H7 (cell line): ENCODE results near the gene TMC2. TPM values are rescaled to one million over a fixed set of nuclear protein-coding genes. Genes with fewer than 3 reads are reported as not detected.
A peak's percentile ranks its signal among the peaks of the same experiment; 100 is the strongest.

Experiments used
- DNase-seq: peaks from one replicate; pipeline ENCODE4 v3.0.0; 2012
- H3K27me3 ChIP-seq: 2 replicates; pipeline ENCODE4 v1.6.0; 2011; ENCODE audit warnings: mild to moderate bottlenecking, low read length; ENCODE audit not compliant: control insufficient read depth, insufficient read depth
- H3K36me3 ChIP-seq: replicated peaks from 2 replicates; pipeline ENCODE4 v1.5.1; 2011; ENCODE audit warnings: low read length; ENCODE audit not compliant: control insufficient read depth, insufficient read depth
- H3K4me3 ChIP-seq: 2 replicates; pipeline ENCODE4 v1.5.1; 2011; ENCODE audit warnings: low read depth, mild to moderate bottlenecking, control low read depth, low read length, moderate library complexity; ENCODE audit not compliant: insufficient read depth
- total RNA-seq: library from RNA; depleted of rRNA; stranded (reverse); fragments of >200 nt; shearing (Covaris generic); gene quantifications from 2 replicates; pipeline ENCODE4 v1.2.3, GENCODE V29; 2014

The TMC2 gene
- total RNA-seq, 1 experiment from 2014 or later: not detected

DNA sequence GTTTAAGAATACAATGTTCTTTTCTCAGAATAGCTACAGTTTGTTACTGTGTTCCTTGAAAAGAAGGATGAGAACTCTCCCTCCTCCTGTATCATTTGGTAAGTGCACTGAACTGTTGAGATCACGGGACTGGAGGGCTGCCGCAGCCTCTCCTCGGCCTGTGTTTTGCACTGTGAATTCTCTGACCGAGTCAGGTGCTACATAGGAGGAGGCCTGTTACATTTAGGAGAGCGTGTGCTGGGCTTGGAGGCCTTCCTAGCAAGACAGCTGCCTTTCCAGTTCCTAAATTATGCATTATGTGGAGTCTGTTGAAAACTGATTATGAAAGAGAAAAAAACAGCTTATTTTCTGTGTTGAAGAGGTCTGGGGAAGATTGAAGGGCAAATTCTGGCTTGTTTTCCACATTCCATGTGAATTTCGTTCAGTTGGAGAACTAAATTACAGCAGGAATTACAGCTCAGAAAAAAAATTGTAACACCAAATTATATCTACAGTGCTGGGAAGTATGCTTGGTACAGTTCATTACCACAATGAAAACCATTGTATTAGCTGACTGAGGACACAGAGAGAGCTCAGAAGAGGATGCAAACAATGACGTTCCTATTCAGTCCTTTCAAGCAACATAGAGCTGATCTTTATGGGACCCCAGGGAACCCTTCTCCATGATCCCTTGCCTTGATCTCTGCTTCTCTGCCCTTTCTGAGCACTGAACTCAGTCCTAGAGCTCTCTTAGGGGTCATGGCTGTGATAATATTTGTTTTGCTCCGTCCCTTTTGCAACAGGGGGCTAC is 2.8 kb downstream of the TMC2 start:
- no peak for DNase-seq
- H3K4me3 ChIP-seq: no peak overlapping the region
- peaks cover 2% of the 10 kb centered on the region; the same call in 1 of the 2 replicates for H3K27me3 ChIP-seq
- H3K36me3 ChIP-seq: no peaks in the 10 kb centered on the region

DNA sequence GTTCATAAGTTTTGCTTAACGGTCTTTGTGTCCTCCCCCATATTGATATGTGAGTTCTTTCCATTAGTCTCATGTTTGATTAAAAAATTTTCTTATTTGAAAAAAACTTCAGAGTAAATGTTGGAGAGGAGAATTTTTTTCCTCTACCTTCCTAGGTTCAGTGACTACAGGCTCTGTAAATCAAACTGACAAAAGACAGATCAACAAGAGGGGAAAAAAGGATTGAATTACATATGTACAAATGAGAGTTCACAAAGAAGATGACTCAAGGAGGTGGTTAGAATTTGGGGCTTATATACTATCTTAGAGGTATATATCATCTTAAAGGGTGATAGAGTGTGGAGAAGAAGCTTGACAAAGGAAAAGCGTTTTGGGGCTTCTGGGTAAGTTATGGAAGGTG is 5.6 kb downstream of the TMC2 start:
- no peak for DNase-seq
- H3K36me3 ChIP-seq: no peaks in the 10 kb centered on the region
- H3K27me3 ChIP-seq: no peaks in the 10 kb centered on the region

DNA sequence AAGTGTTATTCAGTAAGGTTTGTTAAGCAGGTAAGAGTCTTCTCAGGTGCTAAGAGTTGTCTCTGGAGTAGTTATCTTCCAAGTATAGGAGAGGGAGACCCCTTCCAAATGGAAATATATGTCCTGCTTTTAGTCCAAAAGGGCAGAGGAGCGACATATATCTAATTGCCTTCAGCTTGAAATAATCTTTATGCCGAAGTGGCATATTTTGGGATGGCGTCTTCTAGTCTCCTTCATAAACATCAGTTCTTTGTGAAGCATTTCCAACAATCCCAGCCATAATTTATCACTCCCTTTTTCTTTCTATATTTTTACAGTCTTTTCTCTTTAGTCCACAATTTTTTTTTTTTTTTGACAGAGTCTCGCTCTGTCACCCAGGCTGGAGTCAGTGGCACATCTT is 6.0 kb downstream of the TMC2 start:
- H3K4me3 ChIP-seq: no peak overlapping the region
- H3K27me3 ChIP-seq: no peaks in the 10 kb centered on the region
- DNase-seq: no peak
- no peaks in the 10 kb centered on the region for H3K36me3 ChIP-seq

More for the DNA sequence above, 5.6 kb downstream of the TMC2 start:
- H3K4me3 ChIP-seq: no peak overlapping the region

DNA sequence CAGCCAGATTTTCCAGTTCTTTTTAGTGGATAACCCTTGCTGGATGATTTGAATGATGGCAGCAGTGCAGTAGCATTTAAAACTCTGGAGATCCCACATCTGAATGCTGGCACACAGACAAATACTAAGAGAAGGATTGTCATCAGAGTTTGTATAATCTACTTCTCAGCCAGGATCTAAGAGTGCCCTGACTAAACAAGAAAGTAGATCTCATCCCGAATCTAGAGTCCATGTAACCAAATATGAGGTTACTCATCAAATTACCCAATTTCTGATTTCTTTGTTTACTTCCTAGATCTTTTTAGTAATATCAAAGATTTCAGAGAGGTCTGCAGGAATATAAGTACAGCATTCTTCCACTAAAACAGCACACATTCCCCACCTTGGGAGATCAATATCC is 7.8 kb downstream of the TMC2 start:
- Histone ChIP-seq H3K4me3 (no peak overlapping the region), H3K36me3 (no peaks in the 10 kb centered on the region), H3K27me3 (no peaks in the 10 kb centered on the region)
- no peak for DNase-seq

DNA sequence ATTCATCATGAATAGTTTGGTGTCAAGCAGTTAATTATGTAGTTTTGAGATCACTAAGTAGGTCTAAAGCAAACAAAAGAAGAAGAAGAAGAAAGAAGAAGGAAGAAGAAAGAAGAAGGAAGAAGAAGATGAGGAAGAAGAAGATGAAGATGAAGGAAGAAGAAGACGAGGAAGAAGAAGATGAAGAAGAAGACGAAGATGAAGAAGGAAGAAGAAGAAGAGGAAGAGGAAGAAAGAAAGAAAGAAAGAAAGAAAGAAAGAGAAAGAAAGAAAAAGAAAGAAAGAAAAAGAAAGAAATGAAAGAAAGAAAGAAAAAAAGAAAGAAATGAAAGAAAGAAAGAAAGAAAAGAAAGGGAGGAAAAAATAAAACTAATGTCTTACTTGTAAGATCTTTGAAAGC is 9.2 kb downstream of the TMC2 start:
- no peaks in the 10 kb centered on the region for H3K27me3 ChIP-seq
- DNase-seq: no peak
- no peaks in the 10 kb centered on the region for H3K36me3 ChIP-seq
- no peak overlapping the region for H3K4me3 ChIP-seq

DNA sequence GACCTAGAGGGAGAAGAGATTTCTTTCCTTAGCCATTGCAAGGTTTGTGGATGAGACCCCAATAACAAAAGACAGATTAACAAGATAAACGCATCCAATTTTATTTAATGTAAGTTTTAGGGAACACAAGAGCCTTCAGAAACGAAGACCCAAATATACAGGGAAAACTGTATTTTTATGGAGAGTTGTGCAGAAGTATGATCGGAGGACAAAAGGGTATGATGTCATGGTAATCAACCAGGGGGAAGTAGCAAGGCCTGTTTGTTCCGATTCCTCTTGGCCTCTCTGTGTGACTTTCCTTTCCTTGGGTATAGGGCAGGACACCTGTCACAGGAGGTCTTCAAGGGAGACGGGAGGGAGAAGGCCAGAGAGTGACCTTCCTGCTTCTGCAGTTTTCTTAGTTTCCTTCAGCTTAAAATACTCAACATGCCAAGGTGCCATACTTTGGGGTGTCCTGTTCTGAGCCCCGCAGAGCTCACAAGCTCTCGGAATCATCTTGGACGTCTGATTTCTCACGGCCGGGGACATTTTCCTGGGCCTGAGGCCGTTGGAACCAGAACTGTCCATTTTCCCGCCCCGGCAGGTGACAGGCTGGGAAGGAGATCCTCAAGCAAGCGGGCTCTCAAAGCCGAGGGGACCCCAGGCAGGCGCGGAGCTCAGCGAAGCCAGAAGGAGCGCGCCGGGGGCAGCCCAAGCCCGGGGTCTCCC is 21.7 kb downstream of the TMC2 start:
- Histone ChIP-seq H3K36me3 (no peaks in the 10 kb centered on the region), H3K4me3 (peak overlapping the region; percentile 50), H3K27me3 (peaks cover 48% of the 10 kb centered on the region)
- DNase-seq: no peak

DNA sequence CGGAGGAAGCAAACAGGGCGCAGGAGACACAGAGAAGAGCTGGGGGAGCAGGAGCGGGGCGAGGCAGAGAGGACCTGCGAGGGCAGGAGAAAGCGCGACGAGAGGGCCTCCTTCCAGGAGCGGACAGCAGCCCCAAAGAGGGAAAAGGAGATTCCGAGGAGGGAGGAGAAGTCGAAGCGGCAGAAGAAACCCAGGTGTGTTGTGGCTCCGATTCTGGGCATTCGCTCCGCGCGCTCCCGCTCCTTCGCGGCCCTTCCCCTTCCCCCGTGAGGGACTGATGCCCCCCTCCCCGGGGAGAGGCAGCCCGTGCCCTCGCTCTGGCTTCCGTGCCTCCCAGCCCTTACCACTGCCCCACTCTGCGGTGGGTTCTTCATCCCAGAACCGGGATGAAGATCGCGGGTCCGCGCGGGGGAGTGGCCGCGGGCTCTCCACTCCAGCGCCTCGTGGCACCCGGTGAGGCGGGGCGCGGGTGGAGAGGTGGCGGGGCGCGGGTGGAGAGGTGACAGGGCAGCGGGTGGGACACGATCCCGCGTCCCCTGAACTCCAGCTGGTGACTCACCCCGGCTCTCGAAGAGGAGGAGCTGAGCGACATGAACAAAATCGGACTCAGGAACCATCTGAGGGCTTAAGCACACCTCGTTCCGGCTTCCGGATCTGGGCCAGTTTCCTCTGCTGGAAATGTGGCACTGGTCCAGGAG is 22.4 kb downstream of the TMC2 start:
- H3K4me3 ChIP-seq: peak overlapping the region; percentile 50
- H3K27me3 ChIP-seq: peaks cover 48% of the 10 kb centered on the region
- no peaks in the 10 kb centered on the region for H3K36me3 ChIP-seq
- peak; percentile 82 for DNase-seq

DNA sequence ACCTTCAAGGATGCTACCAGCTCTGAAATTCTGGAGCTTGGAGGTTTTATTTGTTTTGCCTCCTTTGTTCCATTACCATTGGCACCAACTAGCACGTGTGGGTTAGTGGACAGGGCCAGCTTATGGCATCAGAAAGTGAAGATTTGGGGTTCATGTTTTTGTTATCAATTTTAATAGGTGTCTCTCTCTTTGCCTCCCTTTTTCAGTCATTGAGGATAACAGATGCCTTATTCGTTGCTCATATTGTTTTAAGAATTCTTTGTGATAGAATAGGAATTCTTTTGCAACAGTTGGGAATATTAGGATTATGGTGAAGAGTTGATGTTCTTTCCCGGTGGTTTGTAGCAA is 22.9 kb downstream of the TMC2 start:
- no peak for DNase-seq
- H3K4me3 ChIP-seq: peak overlapping the region; percentile 50; the same call in 1 of the 2 replicates

DNA sequence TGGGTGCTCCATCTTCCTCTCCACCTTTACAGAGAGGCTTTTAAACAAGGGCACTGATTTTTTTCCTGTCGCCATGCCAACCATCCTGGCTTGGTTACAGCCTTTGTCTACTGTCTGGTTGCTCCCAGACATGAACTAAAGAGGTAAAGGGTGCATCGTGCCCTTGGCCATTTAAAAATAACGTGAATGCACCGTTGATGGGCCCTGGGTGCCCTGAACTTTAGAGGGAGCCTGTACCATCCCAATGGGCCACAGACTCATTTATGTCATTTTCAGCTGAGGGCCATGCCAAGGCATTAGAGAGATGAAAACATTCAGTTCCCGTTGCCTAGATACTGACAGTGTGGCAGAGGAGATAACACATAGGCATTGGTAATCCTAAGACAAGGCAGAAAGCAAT is 23.3 kb downstream of the TMC2 start:
- peaks cover 48% of the 10 kb centered on the region for H3K27me3 ChIP-seq
- peak; percentile 23 for DNase-seq
- no peaks in the 10 kb centered on the region for H3K36me3 ChIP-seq
- no peak overlapping the region for H3K4me3 ChIP-seq

More for the DNA sequence above, 22.9 kb downstream of the TMC2 start:
- Histone ChIP-seq H3K27me3 (peaks cover 48% of the 10 kb centered on the region), H3K36me3 (no peaks in the 10 kb centered on the region)

DNA sequence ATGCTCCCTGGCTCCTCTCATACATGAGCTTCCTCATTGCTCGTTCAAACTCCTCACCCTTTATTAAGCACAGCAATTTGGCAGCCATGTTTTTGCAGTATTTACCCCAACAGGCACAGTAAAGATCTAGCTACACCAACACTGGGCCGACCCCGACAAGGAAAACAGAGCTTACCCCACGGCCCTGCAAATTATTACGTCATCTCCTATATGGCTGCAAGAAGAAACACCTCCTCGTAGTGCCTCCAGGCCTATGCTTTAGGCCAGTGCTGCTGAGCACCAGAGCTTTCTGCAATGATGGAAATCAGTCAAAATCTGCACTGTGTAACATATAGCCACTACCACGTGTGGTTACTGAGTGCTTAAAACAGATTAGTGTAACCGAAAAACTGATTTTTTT is 26.7 kb downstream of the TMC2 start:
- Histone ChIP-seq H3K4me3 (no peak overlapping the region), H3K27me3 (peaks cover 34% of the 10 kb centered on the region), H3K36me3 (no peaks in the 10 kb centered on the region)
- no peak for DNase-seq

DNA sequence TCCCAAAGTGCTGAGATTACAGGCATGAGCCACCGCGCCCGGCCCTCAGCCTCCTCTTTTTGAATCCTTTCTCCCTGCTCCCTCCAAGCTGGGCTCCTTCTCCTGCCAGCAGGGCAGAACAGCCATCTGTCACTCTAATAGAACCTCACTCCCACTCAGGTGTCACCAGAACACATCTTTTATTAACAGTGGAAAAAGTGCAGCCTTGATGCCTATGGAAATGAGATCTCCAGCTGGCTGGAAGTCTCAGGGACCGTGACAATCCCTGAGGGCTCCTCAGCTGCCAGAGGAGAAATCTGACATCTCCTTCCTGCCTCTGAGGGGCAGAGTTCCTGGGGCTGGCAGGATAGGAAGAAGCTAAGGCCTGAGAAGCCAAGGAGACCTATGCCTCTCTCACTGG is 28.0 kb downstream of the TMC2 start:
- Histone ChIP-seq H3K36me3 (no peaks in the 10 kb centered on the region), H3K4me3 (no peak overlapping the region), H3K27me3 (peaks cover 21% of the 10 kb centered on the region)
- DNase-seq: no peak

DNA sequence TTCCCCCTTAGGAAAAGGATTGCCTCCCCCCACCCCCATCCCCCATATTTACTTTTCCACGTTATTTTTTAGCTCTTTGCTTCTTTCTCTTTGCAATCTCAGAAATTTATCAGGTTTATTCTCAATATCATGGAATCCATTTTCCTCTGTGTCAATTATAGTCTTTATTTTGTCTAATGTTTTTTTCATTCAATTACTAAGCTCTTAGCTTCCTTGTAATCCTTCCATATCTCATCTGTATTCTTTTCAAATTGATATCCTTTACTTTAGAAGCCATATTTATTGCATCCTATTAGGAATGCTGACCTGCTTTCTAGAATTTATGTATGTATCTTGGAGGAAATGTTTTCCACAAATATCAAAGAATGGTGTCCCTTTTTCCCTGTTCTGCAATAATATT is 39.3 kb downstream of the TMC2 start:
- DNase-seq: no peak
- Histone ChIP-seq H3K4me3 (no peak overlapping the region), H3K36me3 (no peaks in the 10 kb centered on the region), H3K27me3 (no peaks in the 10 kb centered on the region)

DNA sequence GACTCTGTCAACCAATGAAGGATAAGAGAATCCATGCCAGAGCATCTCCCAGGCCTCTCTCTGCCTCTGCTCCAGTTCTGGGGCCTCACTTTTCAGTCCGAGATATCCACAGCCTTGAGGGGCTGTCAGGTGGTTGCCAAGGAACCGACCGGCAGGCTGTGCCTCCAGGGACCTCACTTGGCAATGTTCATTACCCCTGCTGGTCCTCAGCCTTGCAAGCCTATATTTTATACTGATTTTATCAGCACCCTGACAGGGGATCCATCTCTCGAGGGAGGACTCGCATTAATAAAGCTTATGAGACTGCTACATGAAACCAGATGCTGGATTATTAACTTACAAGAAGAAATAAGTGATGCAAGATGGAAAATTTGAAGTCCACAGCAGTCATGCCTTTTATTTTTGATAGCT is 39.9 kb downstream of the TMC2 start:
- Histone ChIP-seq H3K27me3 (no peaks in the 10 kb centered on the region), H3K4me3 (no peak overlapping the region), H3K36me3 (no peaks in the 10 kb centered on the region)
- DNase-seq: no peak

DNA sequence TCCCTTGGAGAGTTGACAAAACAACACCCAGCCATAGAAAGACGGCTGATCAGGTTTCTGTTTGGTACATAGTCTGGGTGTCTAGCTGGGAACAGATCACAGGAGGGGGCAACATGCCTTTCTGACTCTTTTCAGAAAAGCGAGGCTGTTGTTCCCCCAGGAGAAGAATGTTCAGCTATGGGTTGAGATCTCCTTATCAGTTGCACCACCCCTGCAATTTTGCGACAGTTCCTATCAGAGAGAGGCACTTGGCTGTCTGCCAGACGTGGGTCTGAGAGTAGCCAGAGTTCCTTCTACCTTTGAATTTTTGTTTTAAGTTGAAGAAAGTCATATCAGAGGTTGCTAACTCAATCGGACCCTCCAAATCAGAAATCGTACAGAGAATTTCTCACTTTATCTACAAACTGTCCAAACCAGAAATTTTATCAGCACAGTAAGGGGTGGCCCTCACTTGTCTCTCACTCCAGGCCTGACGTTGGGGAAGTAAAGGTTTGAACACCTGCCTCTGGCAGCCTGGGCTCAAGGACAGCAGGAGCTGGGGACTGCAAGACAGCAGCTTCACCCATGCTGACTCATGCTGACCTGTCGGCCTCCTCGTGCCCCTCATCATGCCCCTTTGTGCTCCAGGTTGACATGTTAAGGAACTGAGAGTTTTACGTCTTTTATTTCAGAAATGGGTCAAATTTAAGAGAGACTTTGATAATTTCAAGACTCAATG is 42.3 kb downstream of the TMC2 start:
- Histone ChIP-seq H3K27me3 (no peaks in the 10 kb centered on the region), H3K36me3 (no peaks in the 10 kb centered on the region), H3K4me3 (no peak overlapping the region)
- DNase-seq: no peak
